Left cardiac atrium (tissue), 4 donors: ENCODE measurements around the gene GOLGA6L9. TPM values are rescaled to one million over a fixed set of nuclear protein-coding genes. Genes with fewer than 3 reads are reported as not detected.
"Not testable (repeated sequence)": the region's sequence is repeated elsewhere in the genome, so short reads cannot be mapped to it uniquely, and the experiment has no call there.

Experiments
- ATAC-seq, 2 donors: fragments of 200-7000 bp; cut with Tn5 transposase; one replicate each; pipeline ENCODE4 v1.9.1; 2020; ENCODE audit warnings: mild to moderate bottlenecking in 2 of 2, moderate library complexity in 2 of 2
- DNase-seq: peaks from one replicate; pipeline ENCODE4 v3.0.0-alpha.2; 2020
- intact Hi-C, 2 donors: fragments of 100-400 bp; cut with DNase I; formaldehyde crosslinking; loops; one replicate each; pipeline versions ENCODE4 v1.14.1 to v1.15.1; 2022 to 2023
- long read RNA-seq: library from polyadenylated mRNA; unstranded; transcript quantifications from one replicate; pipeline ENCODE4 v2.0.0, GENCODE V29; 2021
- total RNA-seq, 2 donors: library from RNA; stranded (reverse); fragmentation: NEBNext Ultra II Directional; extraction: Animal tissue kit (Norgen Biotek cat#: 25700); gene quantifications; one replicate each; pipeline ENCODE4 v1.2.1, GENCODE V29; 2021
- donor health status: DM: no; HTN: yes; CAD: no.
- donor health status: DM: no; HTN: yes; CAD: no; lungs with severe emphysema.
- donor health status: DM: yes; HTN: yes; CAD: no.
- donor health status: Dilated cardiomyopathy.

The GOLGA6L9 gene, protein sequence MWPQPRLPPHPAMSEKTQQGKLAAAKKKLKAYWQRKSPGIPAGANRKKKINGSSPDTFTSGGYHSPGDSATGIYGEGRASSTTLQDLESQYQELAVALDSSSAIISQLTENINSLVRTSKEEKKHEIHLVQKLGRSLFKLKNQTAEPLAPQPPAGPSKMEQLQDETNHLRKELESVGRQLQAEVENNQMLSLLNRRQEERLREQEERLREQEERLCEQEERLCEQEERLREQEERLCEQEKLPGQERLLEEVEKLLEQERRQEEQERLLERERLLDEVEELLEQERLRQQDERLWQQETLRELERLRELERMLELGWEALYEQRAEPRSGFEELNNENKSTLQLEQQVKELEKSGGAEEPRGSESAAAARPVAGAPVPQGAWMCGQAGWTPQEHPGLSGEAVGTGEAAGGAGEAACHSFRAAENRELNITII
- under 1 TPM; 0.92 to 0.97 TPM for total RNA-seq
- long read RNA-seq = 0 reads

DNA sequence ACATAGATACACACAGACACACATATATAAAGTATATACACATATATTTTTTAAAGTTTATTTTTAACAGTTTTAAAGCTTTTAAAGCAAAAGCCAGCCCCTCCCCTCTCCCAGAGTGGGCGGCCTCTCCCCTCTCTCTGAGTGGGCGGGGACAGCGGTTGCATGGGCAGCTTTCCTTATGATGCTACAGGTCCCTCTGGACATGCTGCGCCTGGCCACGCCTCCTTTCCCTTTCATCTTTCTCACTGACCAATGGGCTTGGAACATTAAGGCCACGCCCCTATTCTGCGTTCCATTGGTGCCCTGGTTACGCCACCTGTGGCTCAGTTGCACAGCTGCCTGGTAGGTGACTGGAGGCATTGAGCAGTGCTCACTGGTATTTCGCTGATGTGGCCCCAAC, at the start of gene GOLGA6L9:
TSS of gene GOLGA6L9 (plus strand) at position 124 of the 400 bp plus-strand sequence. CDS start at position 388, 264 bp downstream.
- DNase-seq, intact Hi-C loops, ATAC-seq: not testable (repeated sequence)

DNA sequence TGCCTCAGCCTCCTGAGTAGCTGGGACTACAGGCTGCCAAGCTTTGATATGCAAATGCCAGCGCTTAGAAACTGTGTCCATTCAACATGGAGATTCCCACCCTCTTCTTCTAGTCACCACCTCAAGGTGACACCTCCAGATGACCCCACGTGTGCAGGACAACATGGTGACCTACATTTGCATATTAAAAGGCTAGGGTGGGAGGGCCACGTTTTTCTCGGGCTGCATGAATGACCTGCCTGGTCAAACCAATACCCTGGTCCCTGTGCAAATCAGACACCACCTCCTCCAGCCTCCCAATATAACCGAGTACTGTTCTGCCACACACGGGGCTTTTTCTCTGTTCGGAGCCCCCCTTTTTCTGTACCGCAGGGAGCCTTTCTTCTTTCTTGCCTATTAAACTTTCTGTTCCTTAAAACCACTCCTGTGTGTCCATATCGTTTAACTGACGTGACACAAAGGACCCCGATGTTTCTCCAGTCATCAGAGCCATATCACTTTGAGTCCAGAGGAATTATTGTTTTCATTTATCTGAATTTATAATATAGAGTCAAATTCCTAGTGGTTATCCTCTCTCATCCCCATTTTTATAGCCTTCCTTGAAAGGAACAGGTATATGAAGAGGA, 48.2 kb upstream of the GOLGA6L9 start:
- DNase-seq, ATAC-seq, intact Hi-C loops: not testable (repeated sequence)

DNA sequence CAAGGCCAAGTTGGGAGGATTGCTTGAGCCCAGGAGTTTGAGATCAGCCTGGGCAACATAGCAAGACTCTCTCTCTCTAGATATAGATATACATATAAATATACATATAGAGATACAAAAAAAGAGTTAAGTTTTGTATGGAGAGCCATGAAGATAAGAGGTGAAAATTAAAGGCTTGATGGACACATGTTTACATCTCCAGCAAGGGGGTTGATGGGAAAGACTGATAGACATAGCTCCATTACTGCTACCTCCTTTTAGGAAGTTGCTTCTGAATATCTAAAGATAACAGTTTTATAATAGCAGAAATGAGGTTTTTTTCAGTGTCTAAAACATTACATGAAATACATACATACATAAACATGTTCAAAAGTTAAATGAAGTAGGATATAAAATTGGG, 42.4 kb upstream of the GOLGA6L9 start:
- DNase-seq, ATAC-seq, intact Hi-C loops: not testable (repeated sequence)

DNA sequence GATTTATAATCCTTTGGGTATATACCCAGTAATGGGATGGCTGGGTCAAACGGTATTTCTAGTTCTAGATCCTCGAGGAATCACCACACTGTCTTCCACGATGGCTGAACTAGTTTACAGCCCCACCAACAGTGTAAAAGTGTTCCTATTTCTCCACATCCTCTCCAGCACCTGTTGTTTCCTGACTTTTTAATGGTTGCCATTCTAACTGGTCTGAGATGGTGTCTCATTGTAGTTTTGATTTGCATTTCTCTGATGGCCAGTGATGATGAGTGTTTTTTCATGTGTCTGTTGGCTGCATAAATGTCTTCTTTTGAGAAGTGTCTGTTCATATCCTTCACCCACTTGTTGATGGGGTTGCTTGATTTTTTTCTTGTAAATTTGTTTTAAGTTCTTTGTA, 39.5 kb upstream of the GOLGA6L9 start:
- DNase-seq, ATAC-seq, intact Hi-C loops: not testable (repeated sequence)

DNA sequence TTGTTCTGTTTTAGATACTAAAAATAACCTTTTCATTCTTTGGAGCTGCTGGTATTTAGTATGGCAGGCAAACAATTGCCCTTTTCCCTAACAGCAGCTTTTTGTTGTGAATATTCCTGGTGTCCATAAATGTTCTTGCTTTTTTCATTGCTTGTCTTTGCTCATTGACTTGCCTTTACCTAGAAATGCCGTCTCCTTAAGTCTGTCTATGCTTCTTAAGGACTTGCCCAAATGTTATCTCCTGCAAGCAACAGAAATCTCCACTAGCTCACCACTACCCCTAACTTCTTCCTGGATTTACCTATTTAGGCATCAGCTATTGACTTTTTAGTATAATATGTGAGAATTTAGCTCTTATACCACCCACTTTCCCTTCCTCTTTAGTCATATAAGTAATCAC, 37.5 kb upstream of the GOLGA6L9 start:
- intact Hi-C loops, ATAC-seq, DNase-seq: not testable (repeated sequence)

DNA sequence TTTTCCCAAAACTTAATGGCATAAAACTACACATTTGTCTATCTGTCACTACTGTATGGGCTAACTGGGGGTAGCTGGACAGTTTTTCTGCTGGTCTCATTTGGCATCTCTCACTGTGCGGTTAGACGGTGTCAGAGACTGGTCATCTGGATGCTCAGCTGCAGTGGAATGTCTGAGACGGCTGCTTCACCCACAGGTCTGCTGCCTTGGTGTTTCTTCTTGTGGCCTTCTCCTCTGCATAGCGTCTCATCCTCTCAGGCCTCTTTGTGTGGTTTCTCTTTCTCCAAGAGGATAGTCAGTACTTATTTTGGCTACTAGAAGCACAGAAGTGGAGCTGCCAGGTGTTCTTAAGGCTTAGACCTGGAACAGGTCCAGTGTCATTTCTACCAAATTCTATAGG, 35.9 kb upstream of the GOLGA6L9 start:
- ATAC-seq (no peak), DNase-seq (no peak)
- intact Hi-C loops = no loop called here

DNA sequence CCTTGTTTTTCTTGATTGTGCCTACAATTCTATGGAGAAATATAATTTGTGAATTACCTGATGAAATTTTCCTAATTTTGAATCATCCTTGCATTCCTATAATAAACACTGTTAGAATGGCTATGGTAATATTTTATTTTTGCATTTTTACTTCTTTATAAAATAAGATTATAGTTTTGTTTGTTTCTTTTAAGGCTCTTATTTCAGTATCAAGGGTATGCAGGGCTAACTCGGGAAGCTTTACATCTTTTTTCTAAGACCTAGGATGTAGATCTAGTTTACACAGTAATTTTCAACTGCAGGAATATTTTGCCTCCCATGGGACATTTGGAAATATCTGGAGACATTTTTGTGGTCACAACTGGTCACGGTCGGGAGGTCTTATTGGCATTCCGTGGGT, 33.8 kb upstream of the GOLGA6L9 start:
- DNase-seq, intact Hi-C loops, ATAC-seq: not testable (repeated sequence)

DNA sequence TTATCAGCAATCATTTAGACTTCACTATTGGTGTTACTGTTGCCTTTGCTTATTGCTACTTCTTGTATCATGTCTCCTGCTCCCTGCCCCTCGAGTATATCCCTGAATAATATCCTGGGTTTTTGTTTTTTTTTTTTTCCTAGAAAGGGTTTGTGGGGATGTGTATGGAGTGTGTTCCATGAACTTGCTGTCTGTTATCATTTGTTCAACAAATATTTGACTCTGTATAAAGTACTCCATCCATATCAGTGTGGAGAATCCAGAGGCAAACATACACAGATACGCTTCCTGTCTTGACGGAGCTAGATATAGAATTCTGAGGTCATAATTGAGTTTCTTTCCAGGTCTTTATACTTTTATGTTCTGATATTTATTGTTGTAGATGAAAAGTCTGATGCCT, 31.8 kb upstream of the GOLGA6L9 start:
- no peak for ATAC-seq
- no peak for DNase-seq
- intact Hi-C loops = no loop called here

DNA sequence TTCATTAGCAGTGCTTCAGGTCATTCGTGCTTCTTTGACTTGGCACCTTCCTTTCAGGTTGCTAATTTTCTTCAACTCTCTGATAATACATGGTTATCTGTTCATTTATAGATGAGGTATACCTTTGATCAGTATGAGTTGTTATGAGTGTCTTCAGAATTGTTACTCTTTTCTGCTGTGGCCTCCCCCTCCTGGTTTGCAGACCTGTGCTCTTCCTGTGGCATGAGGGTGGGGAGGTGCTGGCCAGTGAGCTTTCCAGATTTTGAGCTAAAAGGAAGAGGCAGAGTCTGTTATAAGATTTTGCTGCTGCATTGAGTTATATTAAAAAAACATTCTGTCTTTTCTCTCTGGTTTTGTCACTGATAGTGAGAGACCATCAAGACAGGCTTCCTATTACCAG, 30.8 kb upstream of the GOLGA6L9 start:
- ATAC-seq (no peak), DNase-seq (no peak)

DNA sequence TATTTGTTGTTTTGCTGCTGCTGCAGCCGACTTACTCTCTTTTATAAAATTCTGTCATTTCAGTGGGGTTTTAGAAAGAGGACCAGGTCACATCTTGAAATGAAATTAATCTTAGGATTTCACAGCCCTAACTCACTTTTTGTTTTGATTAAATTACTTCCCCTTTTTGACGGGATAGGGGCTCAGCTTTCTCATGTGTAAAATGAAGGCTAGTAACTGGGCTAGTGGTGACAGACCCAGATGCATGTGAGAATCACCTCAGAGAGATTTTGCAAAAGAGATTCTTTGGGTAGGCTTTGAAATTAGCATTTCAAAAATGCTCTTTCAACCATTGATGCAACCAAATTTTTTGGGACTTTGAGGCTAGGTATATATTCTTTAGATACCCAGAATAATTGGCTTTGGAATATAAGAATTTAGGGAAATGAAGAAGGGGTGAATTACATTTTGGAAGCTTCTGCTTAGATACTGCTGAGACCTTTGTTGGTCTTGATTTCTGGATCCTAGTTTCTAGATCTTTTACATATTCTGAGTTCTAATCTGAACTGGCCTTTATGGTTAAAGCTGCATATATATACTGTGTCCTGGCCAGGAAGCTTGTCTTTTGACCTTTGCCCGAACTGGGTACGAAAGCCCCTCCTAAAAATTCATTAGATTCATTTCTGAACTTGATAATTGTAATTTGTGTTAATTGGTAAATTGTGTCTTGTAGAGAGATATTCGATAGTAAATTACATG, 30.1 kb upstream of the GOLGA6L9 start:
- DNase-seq, ATAC-seq, intact Hi-C loops: not testable (repeated sequence)

More for the DNA sequence above, 30.8 kb upstream of the GOLGA6L9 start:
- intact Hi-C loops = no loop called here

DNA sequence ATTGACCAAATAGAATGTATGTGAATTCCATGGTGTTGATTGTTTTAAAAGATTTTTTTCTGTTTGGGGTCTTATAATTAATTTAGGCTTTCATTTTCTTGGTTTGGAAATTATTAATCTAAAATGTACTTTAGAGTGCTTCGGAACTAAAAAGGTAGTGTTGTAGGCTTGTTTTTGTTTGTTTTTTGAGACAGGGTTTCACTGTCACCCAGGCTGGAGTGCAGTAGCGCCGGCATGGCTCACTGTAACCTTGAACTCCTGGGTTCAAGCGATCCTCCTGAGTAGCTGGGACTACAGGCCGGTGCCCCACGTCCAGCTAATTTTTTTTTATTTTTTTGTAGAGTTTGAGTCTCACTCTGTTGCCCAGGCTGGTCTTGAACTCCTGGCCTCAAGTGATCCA, 27.7 kb upstream of the GOLGA6L9 start:
- intact Hi-C loops, ATAC-seq, DNase-seq: not testable (repeated sequence)

DNA sequence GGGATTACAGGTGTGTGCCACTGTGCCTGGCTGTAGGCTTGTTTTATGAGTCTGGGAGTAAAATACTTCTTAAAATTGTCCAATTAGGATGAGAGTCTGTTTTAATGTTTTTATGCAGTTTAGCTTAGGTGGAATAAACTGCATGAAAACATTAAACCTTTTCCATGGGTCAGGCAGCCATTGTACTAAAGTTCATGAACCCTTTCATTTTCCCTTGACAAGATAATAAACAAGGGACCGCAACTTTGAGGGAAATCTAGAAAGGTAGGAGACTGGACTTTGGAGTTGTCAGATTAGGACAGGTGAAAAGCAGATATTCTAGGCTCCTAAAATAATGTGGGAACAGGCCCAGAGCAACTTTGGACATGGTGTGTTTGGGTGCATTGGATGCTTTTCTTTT, 27.3 kb upstream of the GOLGA6L9 start:
- ATAC-seq, intact Hi-C loops, DNase-seq: not testable (repeated sequence)

DNA sequence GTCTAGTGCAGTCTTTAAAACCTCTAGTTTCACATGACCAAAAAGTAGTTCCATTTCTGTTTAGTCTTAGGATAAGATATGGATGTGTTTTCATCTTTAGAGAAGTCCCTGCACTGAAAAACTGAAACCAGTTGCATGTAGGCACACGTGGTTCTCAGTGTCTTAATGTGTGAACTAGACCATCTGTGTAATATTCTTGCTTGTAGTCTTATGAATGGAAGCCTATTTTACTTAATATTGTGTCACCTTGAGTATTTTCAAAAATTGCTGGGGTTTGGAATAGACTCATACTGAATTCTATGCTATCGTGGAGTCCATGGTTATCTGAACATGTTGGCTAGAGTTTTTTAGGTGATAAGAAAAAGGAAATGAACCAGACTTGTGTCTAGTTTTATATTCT, 23.4 kb upstream of the GOLGA6L9 start:
- ATAC-seq, DNase-seq, intact Hi-C loops: not testable (repeated sequence)

DNA sequence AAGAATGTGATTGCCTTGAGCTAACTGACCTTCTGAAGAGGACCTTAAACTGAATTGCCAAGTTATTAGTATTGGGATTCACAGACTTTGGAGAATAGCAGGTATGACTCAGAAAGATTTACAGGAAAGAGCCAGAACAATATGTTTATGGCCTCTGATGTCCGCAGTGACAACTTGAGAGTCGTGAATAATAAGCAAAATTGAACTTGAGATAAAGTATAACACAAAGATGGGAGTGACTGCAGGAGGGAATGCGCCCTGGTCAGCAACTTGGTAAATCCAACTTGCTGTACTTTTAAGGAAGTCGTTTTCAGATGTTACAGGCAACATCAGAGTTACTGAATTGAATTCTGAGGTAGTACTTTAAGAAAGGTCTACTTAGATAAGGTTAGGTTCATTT, 19.3 kb upstream of the GOLGA6L9 start:
- DNase-seq, ATAC-seq, intact Hi-C loops: not testable (repeated sequence)

DNA sequence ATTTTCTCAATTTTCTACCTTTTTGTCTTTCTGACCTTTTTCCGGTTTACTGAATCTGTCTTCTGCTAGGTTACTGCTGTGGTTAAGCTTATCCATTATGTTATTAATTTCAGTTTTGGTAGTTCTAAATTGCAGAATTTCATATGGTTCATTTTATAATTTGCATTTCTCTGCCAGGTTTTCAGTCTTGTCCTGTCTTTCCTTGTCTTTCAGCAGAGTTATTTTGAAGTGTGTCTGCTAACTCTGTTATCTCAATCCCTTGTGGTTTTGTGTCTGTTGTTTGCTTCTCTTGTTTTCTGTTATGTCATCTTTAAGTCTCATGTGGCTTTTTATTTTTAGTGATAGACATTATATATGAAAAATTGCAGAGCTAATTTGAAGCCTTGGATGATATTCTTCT, 18.0 kb upstream of the GOLGA6L9 start:
- intact Hi-C loops, ATAC-seq, DNase-seq: not testable (repeated sequence)

DNA sequence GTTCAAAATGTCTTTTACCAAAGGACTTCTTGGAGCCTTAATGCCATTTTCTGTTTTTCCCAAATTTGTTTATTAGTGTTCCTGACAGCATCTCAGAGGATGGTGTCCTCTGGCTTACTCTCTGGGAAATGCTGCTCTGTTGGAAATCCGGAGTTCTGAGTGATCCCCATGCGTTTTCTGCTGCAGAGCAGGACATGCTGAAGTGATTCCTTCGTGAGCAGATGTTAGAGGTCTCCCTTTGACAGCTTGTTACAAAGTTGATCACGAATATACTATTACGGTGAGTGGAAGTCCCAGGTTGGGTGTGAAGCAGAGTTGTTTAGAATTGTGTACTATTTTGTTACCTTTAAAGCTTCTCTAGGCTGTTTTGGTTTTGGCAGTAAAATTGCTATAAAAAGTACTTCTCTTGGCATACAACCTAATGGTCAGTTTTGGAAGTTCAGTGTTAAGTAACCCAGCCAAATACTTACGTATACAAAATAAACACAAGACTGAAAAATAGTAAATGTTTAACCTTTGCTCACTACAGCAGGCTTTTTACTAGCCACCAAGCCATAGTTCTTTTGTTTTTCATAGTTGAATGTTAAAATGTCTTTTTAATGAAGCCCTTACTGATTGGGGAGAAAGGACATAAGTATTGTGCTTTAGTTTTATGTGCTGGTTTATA, 15.0 kb upstream of the GOLGA6L9 start:
- DNase-seq, intact Hi-C loops, ATAC-seq: not testable (repeated sequence)

DNA sequence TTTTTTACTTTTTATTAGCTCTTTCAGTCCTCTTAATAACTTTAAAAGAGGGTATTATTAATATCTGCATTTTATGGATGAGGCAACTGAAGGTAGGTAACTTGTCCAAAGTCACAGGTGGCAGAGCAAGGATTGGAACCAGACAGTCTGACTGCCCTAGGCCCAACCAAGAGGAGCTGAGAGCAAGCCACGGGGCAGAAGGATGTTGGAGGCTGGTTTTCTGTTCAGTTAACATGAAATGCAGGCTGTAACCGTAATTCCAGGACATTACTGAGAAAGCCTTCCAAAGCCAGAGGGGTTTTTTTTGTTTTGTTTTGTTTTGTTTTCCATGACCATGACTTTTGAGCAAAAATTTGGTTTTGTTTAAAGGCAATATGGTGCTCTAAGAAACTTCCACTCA, 9.1 kb upstream of the GOLGA6L9 start:
- intact Hi-C loops, ATAC-seq, DNase-seq: not testable (repeated sequence)

DNA sequence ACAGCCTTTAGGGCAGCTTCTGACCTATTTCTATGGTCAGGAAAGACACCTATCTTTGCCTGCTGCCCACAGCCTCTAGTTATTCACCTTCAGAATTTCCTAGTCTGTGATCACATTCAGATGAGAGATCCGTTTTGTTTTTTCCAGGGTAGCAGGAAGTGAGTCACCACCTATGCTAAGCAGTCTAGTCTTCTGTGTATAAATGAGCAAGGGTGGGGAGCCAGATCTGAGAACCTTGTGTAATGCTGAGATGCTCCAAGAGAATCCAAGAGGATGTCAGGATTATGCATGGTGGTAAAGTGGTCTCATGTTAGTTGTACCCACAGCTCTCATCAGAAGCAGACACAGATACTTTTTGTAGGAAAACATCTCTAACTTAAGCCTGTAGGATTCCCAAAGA, 8.7 kb upstream of the GOLGA6L9 start:
- intact Hi-C loops, DNase-seq, ATAC-seq: not testable (repeated sequence)

DNA sequence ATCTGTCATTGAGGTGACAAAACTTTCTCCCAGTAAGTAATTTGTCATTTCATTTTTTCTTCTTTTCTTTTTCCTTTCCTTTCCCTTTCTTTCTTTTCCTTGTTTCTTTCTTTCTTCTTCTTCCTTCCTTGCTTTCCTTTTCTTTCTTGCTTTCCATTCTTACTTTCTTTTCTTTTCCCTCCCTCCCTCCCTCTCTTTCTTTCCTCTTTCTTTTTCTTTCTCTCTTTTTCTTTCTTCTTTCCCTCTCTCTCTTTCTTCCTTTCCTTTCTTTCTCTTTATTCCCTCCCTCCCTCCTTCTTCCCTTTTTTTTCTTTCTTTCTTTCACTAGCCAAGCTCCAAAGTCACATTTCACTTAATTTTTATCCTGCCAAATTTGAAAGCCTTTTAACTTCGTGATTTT, 2.5 kb upstream of the GOLGA6L9 start:
- DNase-seq, ATAC-seq, intact Hi-C loops: not testable (repeated sequence)
